GM23338 (cell line): ENCODE data around the gene KLF7. TPM values are rescaled to one million over a fixed set of nuclear protein-coding genes. Genes with fewer than 3 reads are reported as not detected.

ENCODE experiments used
- ATAC-seq: fragments of 200-7000 bp; cut with Tn5 transposase; 3 replicates; pipeline ENCODE4 v1.9.1; 2020
- DNase-seq: peaks from one replicate; pipeline ENCODE4 v3.0.0-alpha.2; 2015; ENCODE audit warnings: low spot score
- H2AFZ ChIP-seq: fragments of 200-600 bp; sonication (generic); 2 replicates; pipeline ENCODE4 v1.8.0; 2016; ENCODE audit warnings: antibody characterized with exemption, mild to moderate bottlenecking, moderate library complexity
- H3F3A ChIP-seq: fragments of 200-600 bp; sonication (generic); replicated peaks from 2 replicates; pipeline ENCODE4 v1.8.0; 2017; ENCODE audit warnings: antibody characterized with exemption, mixed run types, low read depth
- H3K27ac ChIP-seq: fragments of 200-600 bp; sonication (generic); 2 replicates; pipeline ENCODE4 v1.6.1; 2016; ENCODE audit warnings: low read depth
- H3K27me3 ChIP-seq: fragments of 200-600 bp; sonication (generic); 2 replicates; pipeline ENCODE4 v1.8.0; 2016; ENCODE audit warnings: mild to moderate bottlenecking, mixed run types, moderate library complexity; ENCODE audit not compliant: insufficient read depth
- H3K36me3 ChIP-seq: fragments of 200-600 bp; sonication (generic); 2 replicates; pipeline ENCODE4 v1.8.0; 2016; ENCODE audit warnings: mild to moderate bottlenecking; ENCODE audit not compliant: insufficient read depth
- H3K4me1 ChIP-seq: fragments of 200-600 bp; sonication (generic); 2 replicates; pipeline ENCODE4 v1.8.0; 2016; ENCODE audit warnings: mild to moderate bottlenecking, moderate library complexity; ENCODE audit not compliant: insufficient read depth
- H3K4me2 ChIP-seq: fragments of 200-600 bp; sonication (generic); 2 replicates; pipeline ENCODE4 v1.7.1; 2017; ENCODE audit warnings: mixed run types
- H3K4me3 ChIP-seq: fragments of 200-600 bp; sonication (generic); 2 replicates; pipeline ENCODE4 v1.6.1; 2016; ENCODE audit warnings: mixed run types
- H3K79me2 ChIP-seq: fragments of 200-600 bp; sonication (generic); replicated peaks from 2 replicates; pipeline ENCODE4 v1.8.0; 2017; ENCODE audit warnings: mild to moderate bottlenecking; ENCODE audit not compliant: insufficient read depth
- H3K9me2 ChIP-seq: fragments of 200-600 bp; sonication (generic); 2 replicates; pipeline ENCODE4 v1.8.0; 2017; ENCODE audit not compliant: insufficient read depth
- H4K20me1 ChIP-seq: fragments of 200-600 bp; sonication (generic); replicated peaks from 2 replicates; pipeline ENCODE4 v1.8.0; 2017; ENCODE audit warnings: mild to moderate bottlenecking; ENCODE audit not compliant: insufficient read depth
- H3K27ac Mint-ChIP-seq: 2 replicates; pipeline ENCODE4 v1.8.0; 2020; ENCODE audit warnings: inconsistent platforms, mild to moderate bottlenecking, moderate library complexity, mixed read lengths
- H3K27me3 Mint-ChIP-seq: 3 replicates; pipeline ENCODE4 v1.8.0; 2022; ENCODE audit warnings: low read depth, mild to moderate bottlenecking, moderate library complexity, mixed read lengths, inconsistent platforms; ENCODE audit not compliant: insufficient read depth, poor library complexity
- H3K36me3 Mint-ChIP-seq: 3 replicates; pipeline ENCODE4 v1.8.0; 2021; ENCODE audit warnings: low read depth, mild to moderate bottlenecking, inconsistent platforms, moderate library complexity, mixed read lengths
- H3K4me1 Mint-ChIP-seq: 3 replicates; pipeline ENCODE4 v1.8.0; 2020; ENCODE audit warnings: mild to moderate bottlenecking, inconsistent platforms, mixed read lengths
- H3K4me3 Mint-ChIP-seq: 3 replicates; pipeline ENCODE4 v1.8.0; 2021; ENCODE audit warnings: moderate library complexity, mild to moderate bottlenecking, inconsistent platforms, mixed read lengths
- H3K9me3 Mint-ChIP-seq: 3 replicates; pipeline ENCODE4 v1.8.0; 2020; ENCODE audit warnings: moderate library complexity, mild to moderate bottlenecking, inconsistent platforms, mixed read lengths
- CTCF ChIP-seq, 2 experiments: fragments of 200-600 bp in 1 of 2; sonication (generic) in 1 of 2; conservative IDR thresholded peaks; 2 replicates each; pipeline versions ENCODE4 v1.5.1 to v1.6.1; 2016 to 2017; ENCODE audit warnings: antibody characterized with exemption in 2 of 2, low read depth in 2 of 2, mild to moderate bottlenecking in 2 of 2, moderate library complexity in 1 of 2
- ETS1 ChIP-seq: IDR thresholded peaks from 2 replicates; pipeline ENCODE4 v1.6.1; 2016; ENCODE audit warnings: antibody characterized with exemption
- EZH2 ChIP-seq: fragments of 200-600 bp; sonication (generic); IDR thresholded peaks from one replicate; pipeline ENCODE4 v1.8.0; 2017; ENCODE audit warnings: antibody characterized with exemption, mild to moderate bottlenecking, low read depth; ENCODE audit not compliant: unreplicated experiment
- EZH2phosphoT487 ChIP-seq: fragments of 200-600 bp; sonication (generic); IDR thresholded peaks from one replicate; pipeline ENCODE4 v1.8.1; 2018; ENCODE audit warnings: antibody characterized with exemption; ENCODE audit not compliant: unreplicated experiment
- JUNB ChIP-seq: IDR thresholded peaks from one replicate; pipeline ENCODE4 v1.6.1; 2016; ENCODE audit warnings: antibody characterized with exemption; ENCODE audit not compliant: unreplicated experiment
- NANOG ChIP-seq: IDR thresholded peaks from 2 replicates; pipeline ENCODE4 v1.6.1; 2016; ENCODE audit warnings: antibody characterized with exemption, borderline replicate concordance
- POLR2AphosphoS5 ChIP-seq: IDR thresholded peaks from 2 replicates; pipeline ENCODE4 v1.6.1; 2016; ENCODE audit warnings: antibody characterized with exemption, low read depth
- REST ChIP-seq: IDR thresholded peaks from one replicate; pipeline ENCODE4 v1.6.1; 2018; ENCODE audit warnings: antibody characterized with exemption; ENCODE audit not compliant: unreplicated experiment
- ZNF114 ChIP-seq: fragments of 250-450 bp; sonication (Bioruptor Pico); IDR thresholded peaks from 2 replicates; pipeline ENCODE4 v1.5.0; 2020; ENCODE audit warnings: mild to moderate bottlenecking, moderate library complexity
- ZNF331 ChIP-seq: fragments of 250-450 bp; sonication (Bioruptor Pico); IDR thresholded peaks from 2 replicates; pipeline ENCODE4 v1.5.0; 2020; ENCODE audit warnings: low read depth, mild to moderate bottlenecking, moderate library complexity
- polyA plus RNA-seq: library from polyadenylated mRNA; unstranded; fragments of >200 nt; fragmentation: Nextera tagmentation; extraction: Ambion mirVana; gene quantifications from 2 replicates; pipeline ENCODE4 v1.2.1, GENCODE V29; 2016
- total RNA-seq: library from RNA; depleted of rRNA; stranded (reverse); fragments of >200 nt; shearing (Covaris generic); gene quantifications from 2 replicates; pipeline ENCODE4 v1.2.3, GENCODE V29; 2014

The KLF7 gene
- total and polyA plus RNA-seq, 2 experiments from 2014 or later: 5.7 to 15.4 TPM

GRCh38 chr2:207188626-207189419, 23.1 kb upstream of the KLF7 start:
- DNase-seq: no peak
- H3K27me3 Mint-ChIP-seq: no peaks in the 10 kb centered on the region
- TF ChIP-seq REST (no peak), NANOG (no peak), ETS1 (no peak), ZNF114 (CRISPR knock-in tag) (no peak), EZH2 (no peak), CTCF (conservative IDR thresholded peaks at IDR 0.05; ENCODE audit: low read depth in 2 of 2) (no peak), EZH2phosphoT487 (no peak)

GRCh38 chr2:207185372-207185771, 19.6 kb upstream of the KLF7 start:
- H3K27me3 ChIP-seq: no peaks in the 10 kb centered on the region
- no peak overlapping the region for H3K4me3 Mint-ChIP-seq
- no peaks in the 10 kb centered on the region for H3K27me3 Mint-ChIP-seq
- no peaks in the 10 kb centered on the region for H3K79me2 ChIP-seq
- DNase-seq (no peak), ATAC-seq (no peak)
- no peaks in the 10 kb centered on the region for H3K9me2 ChIP-seq
- no peak overlapping the region for H3K27ac Mint-ChIP-seq
- H3K4me2 ChIP-seq: no peak overlapping the region
- H3K27ac ChIP-seq: no peak overlapping the region
- no peaks in the 10 kb centered on the region for H3K9me3 Mint-ChIP-seq
- no peaks in the 10 kb centered on the region for H3F3A ChIP-seq
- no peaks in the 10 kb centered on the region for H3K36me3 Mint-ChIP-seq
- no peak overlapping the region for H3K4me3 ChIP-seq
- no peaks in the 10 kb centered on the region for H3K36me3 ChIP-seq
- H3K4me1 ChIP-seq: 0 out of 2 replicates have a peak, but pooled peaks cover 1% of the 10 kb centered on the region
- no peaks in the 10 kb centered on the region for H4K20me1 ChIP-seq
- no peaks in the 10 kb centered on the region for H3K4me1 Mint-ChIP-seq
- H2AFZ ChIP-seq: no peak overlapping the region
- no peak for TF ChIP-seq EZH2
- no peak for TF ChIP-seq JUNB
- no peak for TF ChIP-seq ETS1
- no peak for TF ChIP-seq REST
- no peak for TF ChIP-seq POLR2AphosphoS5
- no peak for TF ChIP-seq ZNF114 (CRISPR knock-in tag)
- TF ChIP-seq ZNF331 (CRISPR knock-in tag): no peak

More at GRCh38 chr2:207188626-207189419, 23.1 kb upstream of the KLF7 start:
- Histone ChIP-seq H3K9me2 (no peaks in the 10 kb centered on the region), H3K4me1 (0 out of 2 replicates have a peak, but pooled peaks cover 6% of the 10 kb centered on the region), H3K79me2 (no peaks in the 10 kb centered on the region), H3F3A (no peaks in the 10 kb centered on the region), H3K4me2 (no peak overlapping the region), H3K27me3 (no peaks in the 10 kb centered on the region), H3K27ac (no peak overlapping the region), H3K36me3 (no peaks in the 10 kb centered on the region), H2AFZ (no peak overlapping the region), H3K4me3 (no peak overlapping the region), H4K20me1 (no peaks in the 10 kb centered on the region)
- Mint-ChIP-seq H3K9me3 (no peaks in the 10 kb centered on the region), H3K27ac (no peak overlapping the region), H3K36me3 (no peaks in the 10 kb centered on the region), H3K4me3 (no peak overlapping the region), H3K4me1 (peaks cover 2% of the 10 kb centered on the region; the same call in 1 of the 3 replicates)
- no peak for ATAC-seq
